Ureter (tissue), 1 donor: ENCODE data around the gene USH1C. TPM values are rescaled to one million over a fixed set of nuclear protein-coding genes. Genes with fewer than 3 reads are reported as not detected.
A peak's percentile ranks its signal among the peaks of the same experiment; 100 is the strongest.

Experiments used
- DNase-seq: peaks from one replicate; pipeline ENCODE4 v3.0.0-alpha.2; 2020; ENCODE audit warnings: low spot score
- total RNA-seq: library from RNA; stranded (reverse); gene quantifications from one replicate; pipeline ENCODE4 v1.2.4, GENCODE V29; 2023
- donor health status: DM: yes; HTN: yes; CAD: no.

The USH1C gene
- total RNA-seq, 1 donor from 2014 or later: 14.3 TPM

GRCh38 chr11:17504330-17505107 is 39.7 kb downstream of the USH1C start:
- peak; percentile 85 for DNase-seq

- no peak for DNase-seq
Measured at GRCh38 chr11:17502630-17503029, 41.6 kb downstream of the USH1C start.

GRCh38 chr11:17500673-17501072 is 43.5 kb downstream of the USH1C start:
- DNase-seq: no peak

GRCh38 chr11:17498475-17498874 is 45.7 kb downstream of the USH1C start:
- DNase-seq: no peak

GRCh38 chr11:17498058-17498457 is 46.2 kb downstream of the USH1C start:
- no peak for DNase-seq

GRCh38 chr11:17496406-17496805 is 47.8 kb downstream of the USH1C start:
- no peak for DNase-seq

- DNase-seq: no peak
Measured at GRCh38 chr11:17494019-17494418, 50.2 kb downstream of the USH1C start.

- DNase-seq: no peak
Measured at GRCh38 chr11:17490938-17491337, 53.3 kb downstream of the USH1C start.

- no peak for DNase-seq
Measured at GRCh38 chr11:17490232-17490631, 54.0 kb downstream of the USH1C start.

GRCh38 chr11:17489751-17490150 is 54.5 kb downstream of the USH1C start:
- no peak for DNase-seq

- DNase-seq: no peak
Measured at GRCh38 chr11:17488563-17488962, 55.7 kb downstream of the USH1C start.

GRCh38 chr11:17486646-17487045 is 57.6 kb downstream of the USH1C start:
- DNase-seq: no peak

- DNase-seq: no peak
Measured at GRCh38 chr11:17483505-17483904, 60.7 kb downstream of the USH1C start.

GRCh38 chr11:17481905-17482304 is 62.3 kb downstream of the USH1C start:
- no peak for DNase-seq

GRCh38 chr11:17479284-17480214 is 64.7 kb downstream of the USH1C start:
- no peak for DNase-seq

- no peak for DNase-seq
Measured at GRCh38 chr11:17478070-17478469, 66.1 kb downstream of the USH1C start.

- DNase-seq: no peak
Measured at GRCh38 chr11:17477361-17477760, 66.9 kb downstream of the USH1C start.

- DNase-seq: no peak
Measured at GRCh38 chr11:17477084-17477333, 67.2 kb downstream of the USH1C start.

- DNase-seq: no peak
Measured at GRCh38 chr11:17476317-17477083, 67.7 kb downstream of the USH1C start, which contains the start of gene ABCC8. TSS of gene ABCC8 (minus strand) at chr11:17476845. CDS start at chr11:17476776, 69 bp downstream.

- DNase-seq: no peak
Measured at GRCh38 chr11:17475666-17476316, 68.4 kb downstream of the USH1C start.

- DNase-seq: no peak
Measured at GRCh38 chr11:17473071-17473744, 71.0 kb downstream of the USH1C start.
